Endothelial cell of umbilical vein (primary cell): ENCODE data around the gene CPA4.

Experiments used
- EZH2 ChIP-seq: IDR thresholded peaks from 2 replicates; pipeline ENCODE4 v1.6.1; 2012; ENCODE audit warnings: borderline replicate concordance, low read depth, mild to moderate bottlenecking, moderate library complexity, low read length, inconsistent platforms; ENCODE audit not compliant: severe bottlenecking
- POLR2A ChIP-seq: IDR thresholded peaks from 2 replicates; pipeline ENCODE4 v1.6.1; 2012; ENCODE audit warnings: low read depth, mild to moderate bottlenecking, control low read depth, low read length
- POLR2AphosphoS5 ChIP-seq: IDR thresholded peaks from 2 replicates; pipeline ENCODE4 v1.6.1; 2012; ENCODE audit warnings: low read depth, mild to moderate bottlenecking, control low read depth, low read length, moderate library complexity; ENCODE audit not compliant: insufficient read depth
- TF ChIP-seq, protein P1 (sequence below), 2 donors: IDR thresholded peaks; 1 replicate in 1 of 2; 2 replicates in 1 of 2; pipeline ENCODE4 v1.5.1; 2011; ENCODE audit warnings: low read length in 2 of 2, mild to moderate bottlenecking in 2 of 2, moderate library complexity in 2 of 2, control low read depth in 1 of 2, inconsistent platforms in 1 of 2, low read depth in 1 of 2; ENCODE audit not compliant: insufficient read depth in 1 of 2; ENCODE audit errors: extremely low read depth in 1 of 2

DNA sequence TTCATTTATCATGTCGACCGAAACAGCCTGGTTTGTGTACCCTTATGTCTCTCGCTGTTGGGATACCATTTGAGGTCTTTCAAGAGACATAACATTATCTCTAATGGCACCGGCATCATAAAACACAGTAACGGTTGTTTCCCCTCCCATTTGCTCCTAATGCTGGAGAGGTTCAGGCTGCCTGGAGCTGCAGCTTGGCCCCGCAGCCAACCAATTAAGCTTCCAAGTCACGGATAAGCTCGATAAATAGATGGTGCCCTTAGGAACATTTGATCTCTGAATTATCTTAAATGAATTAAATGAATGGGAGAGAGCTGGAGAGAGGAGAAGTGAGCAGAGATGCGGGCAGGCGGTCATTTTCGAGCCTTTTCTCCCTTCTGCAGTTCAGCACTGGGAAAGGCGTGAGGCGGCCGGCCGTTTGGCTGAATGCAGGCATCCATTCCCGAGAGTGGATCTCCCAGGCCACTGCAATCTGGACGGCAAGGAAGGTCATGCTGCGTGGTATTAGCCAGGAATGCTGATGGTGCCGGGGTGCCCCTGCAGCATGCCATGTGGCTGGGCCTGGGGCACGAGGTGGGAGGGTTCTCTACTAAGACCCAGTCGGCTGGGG lies 12.6 kb downstream of the CPA4 start:
- TF ChIP-seq EZH2: no peak
- TF ChIP-seq POLR2A: no peak
- TF ChIP-seq, protein P1, sequence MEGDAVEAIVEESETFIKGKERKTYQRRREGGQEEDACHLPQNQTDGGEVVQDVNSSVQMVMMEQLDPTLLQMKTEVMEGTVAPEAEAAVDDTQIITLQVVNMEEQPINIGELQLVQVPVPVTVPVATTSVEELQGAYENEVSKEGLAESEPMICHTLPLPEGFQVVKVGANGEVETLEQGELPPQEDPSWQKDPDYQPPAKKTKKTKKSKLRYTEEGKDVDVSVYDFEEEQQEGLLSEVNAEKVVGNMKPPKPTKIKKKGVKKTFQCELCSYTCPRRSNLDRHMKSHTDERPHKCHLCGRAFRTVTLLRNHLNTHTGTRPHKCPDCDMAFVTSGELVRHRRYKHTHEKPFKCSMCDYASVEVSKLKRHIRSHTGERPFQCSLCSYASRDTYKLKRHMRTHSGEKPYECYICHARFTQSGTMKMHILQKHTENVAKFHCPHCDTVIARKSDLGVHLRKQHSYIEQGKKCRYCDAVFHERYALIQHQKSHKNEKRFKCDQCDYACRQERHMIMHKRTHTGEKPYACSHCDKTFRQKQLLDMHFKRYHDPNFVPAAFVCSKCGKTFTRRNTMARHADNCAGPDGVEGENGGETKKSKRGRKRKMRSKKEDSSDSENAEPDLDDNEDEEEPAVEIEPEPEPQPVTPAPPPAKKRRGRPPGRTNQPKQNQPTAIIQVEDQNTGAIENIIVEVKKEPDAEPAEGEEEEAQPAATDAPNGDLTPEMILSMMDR (IDR thresholded peaks at IDR 0.05; ENCODE audit: extremely low read depth in 1 of 2, insufficient read depth in 1 of 2, low read depth in 1 of 2, low read length in 2 of 2): no peak
- no peak for TF ChIP-seq POLR2AphosphoS5
